HG02943 (cell line): ENCODE results near the gene ZBED4.

Experiments used
- ATAC-seq: cut with Tn5 transposase; IDR thresholded peaks from one replicate; pipeline ENCODE4 v1.9.1; 2021; ENCODE audit warnings: mild to moderate bottlenecking, low read depth, moderate library complexity; ENCODE audit not compliant: unreplicated experiment

Gene ZBED4

GRCh38 chr22:49896201-49896600, 42.6 kb downstream of the ZBED4 start:
- ATAC-seq, result no peak

- no peak for ATAC-seq
These were observed 43.5 kb downstream of the ZBED4 start for GRCh38 chr22:49897015-49897684.

GRCh38 chr22:49899530-49899929, 45.9 kb downstream of the ZBED4 start:
- no peak for ATAC-seq

- ATAC-seq, result no peak
These were observed 47.0 kb downstream of the ZBED4 start for GRCh38 chr22:49900441-49901230.

- no peak for ATAC-seq
These were observed 47.8 kb downstream of the ZBED4 start for GRCh38 chr22:49901457-49901856.

GRCh38 chr22:49903322-49904039, 49.8 kb downstream of the ZBED4 start:
- ATAC-seq, result no peak

- ATAC-seq, result no peak
These were observed 50.4 kb downstream of the ZBED4 start for GRCh38 chr22:49904040-49904369.

- no peak for ATAC-seq
These were observed 51.8 kb downstream of the ZBED4 start for GRCh38 chr22:49905465-49905864.

GRCh38 chr22:49906071-49906798, 52.6 kb downstream of the ZBED4 start:
- no peak for ATAC-seq

GRCh38 chr22:49906799-49907290, 53.2 kb downstream of the ZBED4 start:
- ATAC-seq, result no peak

- ATAC-seq, result no peak
These were observed 54.2 kb downstream of the ZBED4 start for GRCh38 chr22:49907807-49908206.

GRCh38 chr22:49909476-49910205, 56.0 kb downstream of the ZBED4 start:
- no peak for ATAC-seq

- ATAC-seq, result no peak
These were observed 56.8 kb downstream of the ZBED4 start for GRCh38 chr22:49910229-49911155.

- no peak for ATAC-seq
These were observed 58.4 kb downstream of the ZBED4 start for GRCh38 chr22:49911881-49912625.

- no peak for ATAC-seq
These were observed 59.4 kb downstream of the ZBED4 start for GRCh38 chr22:49913026-49913425.

- ATAC-seq, result no peak
These were observed 59.8 kb downstream of the ZBED4 start for GRCh38 chr22:49913446-49913845.

- ATAC-seq, result no peak
These were observed 60.6 kb downstream of the ZBED4 start for GRCh38 chr22:49914256-49914655.

- ATAC-seq, result no peak
These were observed 62.0 kb downstream of the ZBED4 start for GRCh38 chr22:49915610-49916009.
